ENCODE data around the gene FNDC3B. TPM values are rescaled to one million over a fixed set of nuclear protein-coding genes. Genes with fewer than 3 reads are reported as not detected.

FNDC3B gene
- total and polyA plus RNA-seq, 9 donors: 22.1 to 198 (median 108) TPM

GRCh38 chr3:172193436-172193835, 154.1 kb downstream of the FNDC3B start:
- Histone ChIP-seq H3K9me3 (no peaks in the 10 kb centered on the region), H3K27me3 (no peaks in the 10 kb centered on the region), H3K27ac (no peak overlapping the region), H3K4me3 (no peak overlapping the region), H3K36me3 (no peaks in the 10 kb centered on the region), H3K4me1 (ENCODE audit: insufficient read depth) (peaks cover 6% of the 10 kb centered on the region)
- intact Hi-C loops (cut with DNase I): no loop called here
- TF ChIP-seq EP300 (IDR thresholded peaks at IDR 0.05): no peak
- TF ChIP-seq, protein P1, sequence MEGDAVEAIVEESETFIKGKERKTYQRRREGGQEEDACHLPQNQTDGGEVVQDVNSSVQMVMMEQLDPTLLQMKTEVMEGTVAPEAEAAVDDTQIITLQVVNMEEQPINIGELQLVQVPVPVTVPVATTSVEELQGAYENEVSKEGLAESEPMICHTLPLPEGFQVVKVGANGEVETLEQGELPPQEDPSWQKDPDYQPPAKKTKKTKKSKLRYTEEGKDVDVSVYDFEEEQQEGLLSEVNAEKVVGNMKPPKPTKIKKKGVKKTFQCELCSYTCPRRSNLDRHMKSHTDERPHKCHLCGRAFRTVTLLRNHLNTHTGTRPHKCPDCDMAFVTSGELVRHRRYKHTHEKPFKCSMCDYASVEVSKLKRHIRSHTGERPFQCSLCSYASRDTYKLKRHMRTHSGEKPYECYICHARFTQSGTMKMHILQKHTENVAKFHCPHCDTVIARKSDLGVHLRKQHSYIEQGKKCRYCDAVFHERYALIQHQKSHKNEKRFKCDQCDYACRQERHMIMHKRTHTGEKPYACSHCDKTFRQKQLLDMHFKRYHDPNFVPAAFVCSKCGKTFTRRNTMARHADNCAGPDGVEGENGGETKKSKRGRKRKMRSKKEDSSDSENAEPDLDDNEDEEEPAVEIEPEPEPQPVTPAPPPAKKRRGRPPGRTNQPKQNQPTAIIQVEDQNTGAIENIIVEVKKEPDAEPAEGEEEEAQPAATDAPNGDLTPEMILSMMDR (IDR thresholded peaks at IDR 0.05): no peak
- TF ChIP-seq POLR2A (IDR thresholded peaks at IDR 0.05): no peak
- no peak for DNase-seq
- WGBS, 3 donors: 93 to 100% (median 97%) methylated on average over 1 of the region's 1 CpG

DNA sequence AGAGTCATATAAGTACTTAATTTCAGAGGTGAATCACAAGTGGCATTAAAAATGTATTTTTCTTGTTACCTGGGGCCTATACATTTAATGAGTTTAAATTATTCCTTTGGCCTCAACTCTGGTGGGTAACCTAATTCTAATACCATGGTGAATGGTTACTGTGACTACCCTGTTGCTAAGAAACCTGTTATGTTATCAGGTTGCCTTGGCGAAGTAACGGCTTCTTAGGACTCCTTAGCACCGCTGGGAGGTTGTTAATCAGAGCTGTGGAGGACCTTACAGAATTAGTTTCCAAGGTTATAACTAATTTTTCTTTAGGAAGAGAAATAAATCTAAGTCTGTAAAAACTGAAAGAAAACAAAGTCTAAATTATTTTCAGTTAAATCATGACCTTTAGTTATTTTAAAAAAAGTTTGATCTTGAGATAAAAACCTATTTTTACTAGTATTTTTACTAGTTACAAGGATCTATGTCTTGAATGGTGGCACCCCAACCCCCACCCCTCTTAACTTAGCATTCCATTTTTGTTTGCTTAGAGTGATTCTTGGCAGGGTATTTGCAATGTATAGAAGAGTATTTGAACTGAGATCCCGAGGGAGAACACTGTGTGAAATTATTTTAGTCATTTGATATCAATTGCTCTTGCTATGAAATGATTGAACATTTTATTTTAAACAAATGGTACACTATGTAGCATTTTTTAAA, 155.5 kb downstream of the FNDC3B start:
- 43 to 52% (median 44%) methylated on average over 4 of the region's 4 CpGs for WGBS, 3 donors
- no peak for DNase-seq
- no peaks in the 10 kb centered on the region for H3K27me3 ChIP-seq
- intact Hi-C loops (cut with DNase I): no loop called here
- no peaks in the 10 kb centered on the region for H3K9me3 ChIP-seq
- H3K36me3 ChIP-seq: no peaks in the 10 kb centered on the region
- H3K4me1 ChIP-seq (ENCODE audit: insufficient read depth): peaks cover 6% of the 10 kb centered on the region
- TF ChIP-seq, protein P1 (IDR thresholded peaks at IDR 0.05): no peak
- TF ChIP-seq EP300 (IDR thresholded peaks at IDR 0.05): no peak
- no peak for TF ChIP-seq POLR2A (IDR thresholded peaks at IDR 0.05)
- H3K4me3 ChIP-seq: no peak overlapping the region
- H3K27ac ChIP-seq: no peak overlapping the region

DNA sequence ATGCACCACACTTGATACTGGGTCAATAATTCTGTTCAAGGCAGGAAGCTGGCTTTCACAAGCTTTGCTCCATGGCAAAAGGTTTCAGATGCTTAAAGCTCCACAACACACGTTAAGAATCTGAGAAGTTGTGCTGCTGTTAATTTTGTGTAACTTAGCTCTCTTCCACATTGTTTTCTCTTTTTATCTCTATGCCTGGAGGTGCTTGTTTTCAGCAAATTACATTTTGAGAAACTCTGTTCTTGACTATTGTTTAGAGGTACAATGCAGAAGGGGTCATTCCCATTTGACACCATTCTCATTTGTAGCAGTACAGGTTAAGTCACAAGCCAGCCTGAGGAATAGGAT, 156.0 kb downstream of the FNDC3B start:
- Histone ChIP-seq H3K27me3 (no peaks in the 10 kb centered on the region), H3K27ac (no peak overlapping the region), H3K36me3 (no peaks in the 10 kb centered on the region), H3K4me3 (no peak overlapping the region), H3K4me1 (ENCODE audit: insufficient read depth) (peaks cover 8% of the 10 kb centered on the region), H3K9me3 (no peaks in the 10 kb centered on the region)
- DNase-seq: no peak
- TF ChIP-seq EP300 (IDR thresholded peaks at IDR 0.05): no peak
- TF ChIP-seq, protein P1 (IDR thresholded peaks at IDR 0.05): no peak
- TF ChIP-seq POLR2A (IDR thresholded peaks at IDR 0.05): no peak
- 8 to 32% (median 27%) methylated on average over 1 of the region's 1 CpG for WGBS, 3 donors
- intact Hi-C loops (cut with DNase I): no loop called here

DNA sequence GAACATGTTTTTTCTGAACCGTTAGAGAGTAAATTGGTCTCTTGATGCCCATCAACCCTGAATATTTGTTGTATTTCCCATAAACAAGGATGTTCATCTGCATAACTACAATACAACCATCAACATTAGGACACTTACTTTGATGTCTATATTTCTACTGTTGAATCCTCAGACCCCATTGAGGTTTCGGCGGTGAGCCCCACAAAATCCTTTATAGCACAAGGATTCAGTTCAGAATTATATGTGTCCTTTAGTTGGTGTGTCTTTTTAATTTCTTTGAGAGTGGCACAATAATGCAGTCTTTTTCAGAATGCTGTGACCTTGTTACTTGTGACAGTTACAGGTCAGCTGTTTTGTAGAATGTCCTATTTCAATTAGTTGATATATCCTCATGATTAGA, 158.0 kb downstream of the FNDC3B start:
- TF ChIP-seq EP300 (IDR thresholded peaks at IDR 0.05): no peak
- TF ChIP-seq POLR2A (IDR thresholded peaks at IDR 0.05): no peak
- TF ChIP-seq, protein P1 (IDR thresholded peaks at IDR 0.05): no peak
- Histone ChIP-seq H3K27ac (no peak overlapping the region), H3K4me3 (no peak overlapping the region), H3K4me1 (ENCODE audit: insufficient read depth) (peaks cover 8% of the 10 kb centered on the region), H3K9me3 (no peaks in the 10 kb centered on the region), H3K36me3 (no peaks in the 10 kb centered on the region), H3K27me3 (no peaks in the 10 kb centered on the region)
- DNase-seq: no peak
- WGBS, 3 donors: 86 to 89% (median 89%) methylated on average over 3 of the region's 3 CpGs
- intact Hi-C loops (cut with DNase I): no loop called here
